GM19438 (cell line): Measurements from ENCODE around the gene COL9A2.

ENCODE experiments used
- ATAC-seq: cut with Tn5 transposase; IDR thresholded peaks from one replicate; pipeline ENCODE4 v1.9.1; 2021; ENCODE audit warnings: low read depth; ENCODE audit not compliant: unreplicated experiment

The COL9A2 gene

GRCh38 chr1:40265919-40266318 lies 51.2 kb downstream of the COL9A2 start:
- no peak for ATAC-seq

- no peak for ATAC-seq
These were observed 51.8 kb downstream of the COL9A2 start for GRCh38 chr1:40265298-40265697.

GRCh38 chr1:40264354-40264781 lies 52.7 kb downstream of the COL9A2 start:
- ATAC-seq: no peak

GRCh38 chr1:40258445-40258769 lies 58.7 kb downstream of the COL9A2 start:
- ATAC-seq: no peak

- peak; percentile 89 for ATAC-seq
These were observed 59.2 kb downstream of the COL9A2 start, which contains the start of gene ZMPSTE24 for GRCh38 chr1:40257688-40258444. Gene ZMPSTE24 (plus strand): TSS chr1:40258236. CDS start chr1:40258272, 36 bp downstream.

GRCh38 chr1:40257313-40257687 lies 59.8 kb downstream of the COL9A2 start:
- peak; percentile 17 for ATAC-seq

GRCh38 chr1:40256401-40257084 lies 60.5 kb downstream of the COL9A2 start:
- no peak for ATAC-seq

- no peak for ATAC-seq
These were observed 61.9 kb downstream of the COL9A2 start for GRCh38 chr1:40255231-40255630.

GRCh38 chr1:40252601-40253000 lies 64.5 kb downstream of the COL9A2 start:
- ATAC-seq: no peak

- no peak for ATAC-seq
These were observed 65.6 kb downstream of the COL9A2 start for GRCh38 chr1:40251456-40251855.
